BLaER1 (cell line): ENCODE data around the gene DRP2.

Source experiments
- H3K27ac ChIP-seq: shearing (Covaris generic); formaldehyde crosslinking; 2 replicates; pipeline ENCODE4 v1.8.1; 2022
- H3K27me3 ChIP-seq: shearing (Covaris generic); formaldehyde crosslinking; 2 replicates; pipeline ENCODE4 v1.8.1; 2022
- H3K36me3 ChIP-seq: shearing (Covaris generic); formaldehyde crosslinking; 2 replicates; pipeline ENCODE4 v1.8.1; 2022
- H3K4me1 ChIP-seq: shearing (Covaris generic); formaldehyde crosslinking; 2 replicates; pipeline ENCODE4 v1.8.1; 2022
- H3K4me2 ChIP-seq: shearing (Covaris generic); formaldehyde crosslinking; 2 replicates; pipeline ENCODE4 v1.8.1; 2022
- H3K4me3 ChIP-seq: shearing (Covaris generic); formaldehyde crosslinking; 2 replicates; pipeline ENCODE4 v1.8.1; 2022
- H3K9ac ChIP-seq: shearing (Covaris generic); formaldehyde crosslinking; 2 replicates; pipeline ENCODE4 v1.8.1; 2022
- H3K9me3 ChIP-seq: shearing (Covaris generic); formaldehyde crosslinking; 2 replicates; pipeline ENCODE4 v1.8.1; 2022
- H4K20me1 ChIP-seq: shearing (Covaris generic); formaldehyde crosslinking; 2 replicates; pipeline ENCODE4 v1.8.1; 2022
- Cebpa-rat ChIP-seq: shearing (Covaris generic); IDR thresholded peaks from 2 replicates; pipeline ENCODE4 v1.8.1; 2022

DRP2 gene

GRCh38 chrX:101208152-101208905, 11.3 kb upstream of the DRP2 start:
- Histone ChIP-seq H3K4me3 (no peak overlapping the region), H3K4me2 (no peak overlapping the region), H3K4me1 (no peaks in the 10 kb centered on the region), H3K9ac (no peak overlapping the region), H4K20me1 (no peaks in the 10 kb centered on the region), H3K36me3 (no peaks in the 10 kb centered on the region), H3K27me3 (no peaks in the 10 kb centered on the region), H3K27ac (no peak overlapping the region), H3K9me3 (no peaks in the 10 kb centered on the region)
- no peak for TF ChIP-seq Cebpa-rat

DNA sequence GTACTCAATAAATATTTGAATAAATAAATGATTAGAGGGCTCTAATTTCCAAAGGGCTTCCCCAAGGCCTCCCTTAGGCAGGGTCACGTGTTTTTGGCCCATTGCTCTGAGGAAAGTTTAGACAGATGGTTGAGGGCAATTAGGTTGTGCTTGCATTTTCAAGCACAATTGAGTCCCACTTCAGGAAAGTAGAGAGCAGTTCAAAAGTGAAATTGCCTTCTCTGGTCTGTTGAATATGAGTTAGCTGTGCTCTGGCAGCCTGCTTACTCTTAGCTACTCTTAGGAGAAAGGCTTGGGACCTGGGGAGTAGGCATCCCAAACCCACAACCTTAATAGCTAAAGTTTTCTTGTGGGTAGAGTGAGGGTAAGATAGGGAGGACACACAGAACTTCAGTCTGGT, 9.0 kb upstream of the DRP2 start:
- H3K4me1 ChIP-seq, result no peaks in the 10 kb centered on the region
- H3K36me3 ChIP-seq, result no peaks in the 10 kb centered on the region
- TF ChIP-seq Cebpa-rat, result no peak
- no peaks in the 10 kb centered on the region for H4K20me1 ChIP-seq
- no peak overlapping the region for H3K27ac ChIP-seq
- no peak overlapping the region for H3K4me3 ChIP-seq
- H3K27me3 ChIP-seq, result no peaks in the 10 kb centered on the region
- H3K9ac ChIP-seq, result no peak overlapping the region
- no peaks in the 10 kb centered on the region for H3K9me3 ChIP-seq
- H3K4me2 ChIP-seq, result no peak overlapping the region

DNA sequence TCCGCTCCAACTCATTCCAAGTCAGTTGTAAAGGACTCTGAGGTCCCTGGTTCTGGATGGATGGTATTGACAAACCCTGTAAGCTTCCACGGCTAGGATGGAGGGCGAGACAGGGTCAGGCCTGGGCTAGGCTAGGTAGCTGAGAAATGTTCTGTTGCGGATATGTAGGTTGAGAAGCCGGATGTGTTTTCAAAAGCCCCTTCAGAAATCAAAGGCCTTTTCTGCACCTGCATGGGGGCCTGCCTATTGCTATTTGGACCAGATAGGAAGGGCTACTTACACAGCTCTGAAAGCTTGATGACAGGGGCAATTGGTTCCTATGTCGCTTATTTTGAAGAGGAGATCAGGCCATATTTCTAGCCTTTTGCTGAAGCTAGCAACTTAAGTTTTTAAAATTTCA, 1.9 kb upstream of the DRP2 start:
- no peaks in the 10 kb centered on the region for H3K36me3 ChIP-seq
- no peak overlapping the region for H3K9ac ChIP-seq
- no peak for TF ChIP-seq Cebpa-rat
- H3K9me3 ChIP-seq, result no peaks in the 10 kb centered on the region
- peaks cover 10% of the 10 kb centered on the region for H3K4me1 ChIP-seq
- no peaks in the 10 kb centered on the region for H4K20me1 ChIP-seq
- no peak overlapping the region for H3K4me3 ChIP-seq
- H3K27ac ChIP-seq, result no peak overlapping the region
- H3K27me3 ChIP-seq, result no peaks in the 10 kb centered on the region
- no peak overlapping the region for H3K4me2 ChIP-seq

DNA sequence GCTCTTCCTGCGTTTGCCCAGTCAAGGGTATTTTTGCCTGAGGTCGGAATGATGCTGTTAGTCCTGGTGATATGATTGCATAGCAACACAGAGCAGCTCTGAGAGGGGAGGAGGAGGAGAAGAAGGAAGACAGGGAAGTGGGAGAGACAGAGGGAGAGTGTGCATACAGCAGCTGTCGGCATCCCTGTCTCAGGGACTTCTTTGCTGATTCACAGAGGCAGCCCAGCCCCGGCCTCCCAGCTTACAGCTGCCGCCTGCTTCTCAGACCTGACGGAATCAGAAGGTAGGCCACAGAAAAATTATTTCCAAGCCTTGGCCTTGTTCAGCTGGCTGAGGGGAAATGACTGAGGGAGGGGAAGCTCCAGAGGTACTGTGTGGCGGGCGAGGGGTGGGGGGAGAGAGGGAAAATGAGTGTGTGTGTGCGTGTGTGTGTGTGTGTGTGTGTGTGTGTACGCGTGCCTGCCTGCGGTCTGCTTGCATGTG, 319 bp downstream of the DRP2 start:
- H3K9me3 ChIP-seq, result no peaks in the 10 kb centered on the region
- peak overlapping the region; percentile 41 for H3K4me2 ChIP-seq
- H3K4me1 ChIP-seq, result peaks cover 10% of the 10 kb centered on the region
- no peak for TF ChIP-seq Cebpa-rat
- H3K36me3 ChIP-seq, result no peaks in the 10 kb centered on the region
- H3K27me3 ChIP-seq, result no peaks in the 10 kb centered on the region
- no peak overlapping the region for H3K27ac ChIP-seq
- no peaks in the 10 kb centered on the region for H4K20me1 ChIP-seq
- no peak overlapping the region for H3K4me3 ChIP-seq
- 0 out of 2 replicates have a peak overlapping the region, but pooled peaks have one; percentile 1 for H3K9ac ChIP-seq

DNA sequence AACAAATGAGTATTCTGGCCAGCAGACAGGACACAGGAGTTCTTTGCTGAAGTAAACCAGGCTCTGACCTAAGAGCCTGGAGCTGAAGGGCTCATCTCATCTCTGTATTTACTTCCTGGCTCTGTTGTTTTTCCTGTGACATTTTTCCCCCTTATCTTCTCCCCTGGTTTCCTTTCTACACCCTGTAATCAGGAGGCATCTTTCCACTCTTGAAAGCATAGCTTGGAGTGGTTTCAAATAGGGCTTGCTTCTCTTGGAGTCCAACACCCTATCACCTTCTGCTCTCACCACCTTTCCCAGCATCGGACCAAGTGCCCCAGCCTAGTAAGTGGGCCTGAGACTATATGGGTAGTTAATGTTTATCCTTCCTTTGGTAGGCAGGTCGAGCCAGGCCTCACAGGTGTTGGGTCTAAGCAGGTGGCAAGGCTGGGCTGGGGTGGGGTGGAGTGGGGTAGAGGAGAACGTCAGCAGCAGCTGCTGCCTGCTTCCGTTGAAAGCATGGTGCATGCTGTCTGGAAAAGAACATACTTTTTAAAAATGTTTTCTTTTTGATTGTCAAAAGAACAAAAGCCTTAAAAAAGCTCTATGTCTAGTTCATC, 1.2 kb downstream of the DRP2 start:
- no peaks in the 10 kb centered on the region for H3K27me3 ChIP-seq
- H3K4me1 ChIP-seq, result peaks cover 10% of the 10 kb centered on the region
- no peaks in the 10 kb centered on the region for H3K36me3 ChIP-seq
- H3K9ac ChIP-seq, result no peak overlapping the region
- no peak for TF ChIP-seq Cebpa-rat
- no peak overlapping the region for H3K27ac ChIP-seq
- H3K4me2 ChIP-seq, result peak overlapping the region; percentile 41
- H3K4me3 ChIP-seq, result no peak overlapping the region
- H3K9me3 ChIP-seq, result no peaks in the 10 kb centered on the region
- H4K20me1 ChIP-seq, result no peaks in the 10 kb centered on the region

DNA sequence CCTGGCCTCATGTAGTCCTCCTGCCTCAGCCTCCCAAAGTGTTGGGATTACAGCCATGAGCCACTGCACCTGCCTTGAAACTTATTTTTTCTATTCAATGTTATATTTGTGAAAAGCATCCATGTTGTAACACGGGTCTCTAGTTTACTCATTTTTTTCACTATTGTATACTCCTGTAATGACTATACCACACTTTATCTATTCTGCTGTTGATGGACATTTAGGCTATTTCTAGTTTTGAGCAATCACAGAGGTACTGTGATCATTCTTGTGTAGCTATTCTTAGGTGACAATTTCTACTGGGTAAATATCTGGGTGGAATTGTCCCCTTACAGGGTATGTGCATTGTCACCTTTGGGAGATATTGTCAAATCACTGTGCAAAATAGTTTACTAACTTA, 3.6 kb downstream of the DRP2 start:
- H3K4me3 ChIP-seq, result no peak overlapping the region
- no peak overlapping the region for H3K4me2 ChIP-seq
- no peaks in the 10 kb centered on the region for H4K20me1 ChIP-seq
- H3K9me3 ChIP-seq, result no peaks in the 10 kb centered on the region
- no peaks in the 10 kb centered on the region for H3K27me3 ChIP-seq
- H3K9ac ChIP-seq, result no peak overlapping the region
- TF ChIP-seq Cebpa-rat, result no peak
- peaks cover 15% of the 10 kb centered on the region for H3K4me1 ChIP-seq
- no peak overlapping the region for H3K27ac ChIP-seq
- no peaks in the 10 kb centered on the region for H3K36me3 ChIP-seq

- Histone ChIP-seq H3K27ac (no peak overlapping the region), H3K9me3 (no peaks in the 10 kb centered on the region), H3K4me1 (peaks cover 5% of the 10 kb centered on the region; the same call in 1 of the 2 replicates), H3K4me3 (no peak overlapping the region), H4K20me1 (no peaks in the 10 kb centered on the region), H3K9ac (no peak overlapping the region), H3K27me3 (no peaks in the 10 kb centered on the region), H3K4me2 (no peak overlapping the region), H3K36me3 (no peaks in the 10 kb centered on the region)
- TF ChIP-seq Cebpa-rat, result no peak
Measured at GRCh38 chrX:101229170-101229569, 9.6 kb downstream of the DRP2 start.

DNA sequence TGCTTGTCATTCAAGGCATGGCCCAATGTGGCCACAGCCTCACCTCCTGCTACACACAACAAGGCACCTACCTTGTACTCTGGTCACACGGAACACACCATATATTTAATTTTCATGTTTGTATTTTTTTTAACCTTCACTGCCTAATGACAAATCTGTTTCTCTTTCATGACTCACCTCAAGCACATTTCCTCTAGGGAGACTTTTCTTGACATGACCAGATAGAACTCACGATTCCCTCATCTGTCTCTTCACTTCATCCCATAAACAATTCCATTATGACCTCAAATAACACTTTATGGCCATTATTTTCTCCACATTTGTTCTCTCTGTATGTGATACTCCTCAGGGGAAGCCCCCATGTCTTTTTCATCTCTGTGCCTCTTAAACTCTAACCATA, 11.1 kb downstream of the DRP2 start:
- H3K36me3 ChIP-seq, result no peaks in the 10 kb centered on the region
- no peak overlapping the region for H3K4me2 ChIP-seq
- no peaks in the 10 kb centered on the region for H3K9me3 ChIP-seq
- no peak for TF ChIP-seq Cebpa-rat
- no peak overlapping the region for H3K9ac ChIP-seq
- H3K27ac ChIP-seq, result no peak overlapping the region
- peaks cover 5% of the 10 kb centered on the region; the same call in 1 of the 2 replicates for H3K4me1 ChIP-seq
- H4K20me1 ChIP-seq, result no peaks in the 10 kb centered on the region
- no peaks in the 10 kb centered on the region for H3K27me3 ChIP-seq
- no peak overlapping the region for H3K4me3 ChIP-seq

DNA sequence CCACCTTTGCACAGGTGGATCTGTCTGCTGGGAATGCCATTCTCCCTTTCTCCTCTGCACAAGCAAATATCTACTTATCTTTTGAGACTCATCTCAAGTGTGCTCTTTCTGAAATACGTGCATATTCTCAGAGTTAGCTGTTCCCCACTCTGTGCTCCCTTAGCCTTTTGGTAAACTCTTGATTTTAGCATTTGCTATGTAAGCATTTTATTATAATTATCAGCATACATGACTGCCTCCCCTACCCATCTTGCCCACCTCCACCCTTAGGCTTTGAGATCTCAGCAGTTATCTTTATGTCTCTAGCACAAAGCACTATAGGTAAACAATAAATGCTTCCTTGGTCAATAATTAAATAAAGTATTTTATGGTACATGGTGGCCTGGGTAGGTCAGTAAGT, 11.5 kb downstream of the DRP2 start:
- Histone ChIP-seq H4K20me1 (no peaks in the 10 kb centered on the region), H3K9me3 (no peaks in the 10 kb centered on the region), H3K4me1 (peaks cover 5% of the 10 kb centered on the region; the same call in 1 of the 2 replicates), H3K4me3 (no peak overlapping the region), H3K36me3 (no peaks in the 10 kb centered on the region), H3K27me3 (no peaks in the 10 kb centered on the region), H3K27ac (no peak overlapping the region), H3K4me2 (no peak overlapping the region), H3K9ac (no peak overlapping the region)
- no peak for TF ChIP-seq Cebpa-rat

GRCh38 chrX:101232316-101232715, 12.7 kb downstream of the DRP2 start:
- Histone ChIP-seq H3K27me3 (no peaks in the 10 kb centered on the region), H4K20me1 (no peaks in the 10 kb centered on the region), H3K9me3 (no peaks in the 10 kb centered on the region), H3K4me1 (no peaks in the 10 kb centered on the region), H3K4me2 (no peak overlapping the region), H3K27ac (no peak overlapping the region), H3K36me3 (no peaks in the 10 kb centered on the region), H3K9ac (no peak overlapping the region), H3K4me3 (no peak overlapping the region)
- no peak for TF ChIP-seq Cebpa-rat
